HG02798 (cell line): ENCODE data around the gene PSD4.

Experiments used
- ATAC-seq: cut with Tn5 transposase; IDR thresholded peaks from one replicate; pipeline ENCODE4 v1.9.1; 2021; ENCODE audit warnings: mild to moderate bottlenecking; ENCODE audit not compliant: unreplicated experiment, poor library complexity

PSD4 gene

GRCh38 chr2:113182471-113183260 is 8.9 kb downstream of the PSD4 start:
- ATAC-seq = no peak

- ATAC-seq = no peak
These were observed 9.5 kb downstream of the PSD4 start for GRCh38 chr2:113183264-113183663.

GRCh38 chr2:113183703-113184102 is 9.9 kb downstream of the PSD4 start:
- no peak for ATAC-seq

- ATAC-seq = no peak
These were observed 10.9 kb downstream of the PSD4 start for GRCh38 chr2:113184531-113185230.

- ATAC-seq = no peak
These were observed 12.1 kb downstream of the PSD4 start for GRCh38 chr2:113185664-113186432.

- no peak for ATAC-seq
These were observed 12.6 kb downstream of the PSD4 start for GRCh38 chr2:113186433-113186796.

GRCh38 chr2:113187771-113188170 is 14.0 kb downstream of the PSD4 start:
- ATAC-seq = no peak

- no peak for ATAC-seq
These were observed 17.1 kb downstream of the PSD4 start for GRCh38 chr2:113190871-113191270.

GRCh38 chr2:113192459-113193100 is 18.8 kb downstream of the PSD4 start:
- ATAC-seq = no peak

- ATAC-seq = no peak
These were observed 22.2 kb downstream of the PSD4 start for GRCh38 chr2:113195923-113196501.

GRCh38 chr2:113196839-113197238 is 23.1 kb downstream of the PSD4 start:
- no peak for ATAC-seq

GRCh38 chr2:113197347-113198047 is 23.7 kb downstream of the PSD4 start:
- ATAC-seq = no peak

GRCh38 chr2:113198048-113198789 is 24.4 kb downstream of the PSD4 start:
- no peak for ATAC-seq

GRCh38 chr2:113198790-113199612 is 25.2 kb downstream of the PSD4 start:
- peak; percentile 83 for ATAC-seq

GRCh38 chr2:113200236-113200635 is 26.5 kb downstream of the PSD4 start:
- ATAC-seq = no peak

- no peak for ATAC-seq
These were observed 27.1 kb downstream of the PSD4 start for GRCh38 chr2:113200736-113201490.

- ATAC-seq = no peak
These were observed 27.9 kb downstream of the PSD4 start for GRCh38 chr2:113201496-113202304.
